PC-9 (cell line): ENCODE measurements around the gene S100A6. TPM values are rescaled to one million over a fixed set of nuclear protein-coding genes. Genes with fewer than 3 reads are reported as not detected.

Source experiments
- BruUV-seq: library from RNA; stranded (reverse); fragments of 400-500 nt; replicated peaks from 2 replicates; lab custom pipeline; 2021; lab: Mats Ljungman, UMichigan
- CTCF ChIA-PET: fragments of 300-600 bp; sonication (Branson Sonifier 250); formaldehyde crosslinking; loops from one replicate; lab custom pipeline; 2022; ENCODE audit warnings: antibody characterized with exemption; lab: Charles Lee
- POLR2A ChIA-PET: fragments of 300-600 bp; sonication (Branson Sonifier 250); formaldehyde crosslinking; loops from one replicate; lab custom pipeline; 2022; ENCODE audit warnings: antibody characterized with exemption; ENCODE audit not compliant: unreplicated experiment; lab: Charles Lee
- DNase-seq, 2 experiments: peaks; one replicate each; pipeline versions ENCODE4 v3.0.0 to v3.0.0-alpha.2; 2015 to 2022; ENCODE audit warnings: mixed read lengths in 1 of 2
- H2AFZ ChIP-seq: fragments of 200-600 bp; sonication (generic); 2 replicates; pipeline ENCODE4 v1.8.1; 2017; ENCODE audit warnings: antibody characterized with exemption
- H3F3A ChIP-seq: fragments of 200-600 bp; sonication (generic); 2 replicates; pipeline ENCODE4 v1.8.1; 2017; ENCODE audit warnings: antibody characterized with exemption, mild to moderate bottlenecking, low read depth; ENCODE audit not compliant: insufficient read depth
- H3K27ac ChIP-seq: fragments of 200-600 bp; sonication (generic); 2 replicates; pipeline ENCODE4 v1.6.1; 2016; ENCODE audit warnings: mixed run types
- H3K27me3 ChIP-seq: fragments of 200-600 bp; sonication (generic); 2 replicates; pipeline ENCODE4 v1.6.1; 2016; ENCODE audit warnings: low read depth, mixed run types; ENCODE audit not compliant: insufficient read depth
- H3K36me3 ChIP-seq: fragments of 200-600 bp; sonication (generic); 2 replicates; pipeline ENCODE4 v1.6.1; 2016; ENCODE audit warnings: low read depth, mixed run types
- H3K4me1 ChIP-seq: fragments of 200-600 bp; sonication (generic); replicated peaks from 2 replicates; pipeline ENCODE4 v1.6.1; 2016; ENCODE audit warnings: mixed run types; ENCODE audit not compliant: insufficient read depth
- H3K4me2 ChIP-seq: fragments of 200-600 bp; sonication (generic); 2 replicates; pipeline ENCODE4 v1.6.1; 2017; ENCODE audit warnings: mixed run types
- H3K4me3 ChIP-seq: fragments of 200-600 bp; sonication (generic); 2 replicates; pipeline ENCODE4 v1.6.1; 2016; ENCODE audit warnings: mixed run types
- H3K79me2 ChIP-seq: fragments of 200-600 bp; sonication (generic); 2 replicates; pipeline ENCODE4 v1.6.1; 2017; ENCODE audit warnings: low read depth, mixed run types
- H3K9me2 ChIP-seq: fragments of 200-600 bp; sonication (generic); 2 replicates; pipeline ENCODE4 v1.8.1; 2017; ENCODE audit warnings: mild to moderate bottlenecking; ENCODE audit not compliant: insufficient read depth
- H3K9me3 ChIP-seq: fragments of 200-600 bp; sonication (generic); 2 replicates; pipeline ENCODE4 v1.8.1; 2016; ENCODE audit warnings: low read depth; ENCODE audit not compliant: insufficient read depth
- H4K20me1 ChIP-seq: fragments of 200-600 bp; sonication (generic); 2 replicates; pipeline ENCODE4 v1.8.1; 2017; ENCODE audit not compliant: insufficient read depth
- CTCF ChIP-seq: fragments of 200-600 bp; sonication (generic); conservative IDR thresholded peaks from 2 replicates; pipeline ENCODE4 v1.6.1; 2017; ENCODE audit warnings: mixed run types, antibody characterized with exemption, mild to moderate bottlenecking, moderate library complexity
- EZH2 ChIP-seq: fragments of 200-600 bp; sonication (generic); IDR thresholded peaks from 2 replicates; pipeline ENCODE4 v1.8.0; 2017; ENCODE audit warnings: antibody characterized with exemption, low read depth
- intact Hi-C: fragments of 100-400 bp; cut with micrococcal nuclease; formaldehyde crosslinking; loops from one replicate; pipeline ENCODE4 v1.10.0; 2022; ENCODE audit not compliant: unreplicated experiment
- total RNA-seq: library from RNA; stranded (reverse); gene quantifications from 2 replicates; pipeline ENCODE4 v1.2.3, GENCODE V29; 2021

The S100A6 gene
- total RNA-seq, 1 experiment from 2014 or later: 994 TPM

GRCh38 chr1:153561466-153561985, 25.7 kb upstream of the S100A6 start:
- CTCF ChIA-PET: no interaction called here
- Histone ChIP-seq H3K79me2 (no peaks in the 10 kb centered on the region), H3K36me3 (no peaks in the 10 kb centered on the region), H2AFZ (no peak overlapping the region), H4K20me1 (no peaks in the 10 kb centered on the region), H3K4me3 (no peak overlapping the region), H3K4me2 (no peak overlapping the region), H3K9me3 (no peaks in the 10 kb centered on the region), H3K27me3 (no peaks in the 10 kb centered on the region), H3K27ac (no peak overlapping the region), H3K4me1 (peaks cover 32% of the 10 kb centered on the region), H3F3A (peaks cover 25% of the 10 kb centered on the region), H3K9me2 (no peaks in the 10 kb centered on the region)
- no peak for DNase-seq
- POLR2A ChIA-PET: no interaction called here
- TF ChIP-seq CTCF: no peak
- TF ChIP-seq EZH2: no peak
- intact Hi-C loops: loop anchor here (10.0 kb wide), 1 partner anchor 403 kb away; the partner anchor contains the start of genes CREB3L4 and SLC39A1
- no TSS peak for BruUV-seq

DNA sequence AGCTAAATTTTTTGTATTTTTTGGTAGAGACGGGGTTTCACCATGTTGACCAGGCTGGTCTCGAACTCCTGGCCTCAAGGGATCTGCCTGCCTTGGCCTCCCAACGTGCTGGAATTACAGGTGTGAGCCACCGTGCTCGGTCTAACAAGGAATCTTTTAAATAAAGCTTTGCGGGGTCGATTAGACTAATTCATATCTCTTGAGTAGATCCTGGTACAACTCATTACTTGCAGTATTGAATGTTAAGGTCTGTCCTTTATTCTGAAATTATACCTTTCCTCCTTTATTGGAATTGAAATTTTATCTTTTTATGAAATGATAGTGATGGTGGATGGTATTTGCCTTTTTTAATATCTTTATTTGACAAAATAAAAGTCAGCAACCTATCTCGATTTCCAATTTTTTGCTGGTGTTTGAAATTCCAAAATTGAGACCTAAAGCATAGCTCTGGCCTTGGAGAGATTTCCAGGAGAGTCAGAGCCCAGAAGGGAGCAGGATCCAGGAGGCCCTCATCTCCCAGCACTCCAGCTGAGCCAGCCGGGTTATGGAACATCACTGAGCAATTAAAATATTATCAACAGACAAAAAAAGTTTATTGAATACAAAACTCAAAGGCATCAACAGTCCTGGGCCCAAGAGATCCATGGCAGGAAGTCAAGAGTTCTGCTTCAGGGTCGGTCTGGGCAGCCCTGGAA, 25.1 kb upstream of the S100A6 start:
- no TSS peak for BruUV-seq
- Histone ChIP-seq H3F3A (peaks cover 23% of the 10 kb centered on the region), H3K27ac (no peak overlapping the region), H3K36me3 (no peaks in the 10 kb centered on the region), H3K27me3 (no peaks in the 10 kb centered on the region), H2AFZ (no peak overlapping the region), H3K79me2 (no peaks in the 10 kb centered on the region), H3K9me3 (no peaks in the 10 kb centered on the region), H3K4me1 (peaks cover 27% of the 10 kb centered on the region), H4K20me1 (no peaks in the 10 kb centered on the region), H3K4me3 (no peak overlapping the region), H3K4me2 (no peak overlapping the region), H3K9me2 (no peaks in the 10 kb centered on the region)
- no peak for DNase-seq
- POLR2A ChIA-PET: interaction anchor here (0.6 kb wide), 1 partner anchor 9 kb away, joined by 4 read pairs; no protein-coding TSS in a partner anchor
- TF ChIP-seq EZH2: no peak
- intact Hi-C loops: loop anchor here (10.0 kb wide), 1 partner anchor 404 kb away; the partner anchor contains the start of genes CREB3L4 and SLC39A1
- CTCF ChIA-PET: interaction anchor here (0.5 kb wide), 1 partner anchor 437 kb away, joined by 4 read pairs; no protein-coding TSS in a partner anchor

- DNase-seq: no peak
- H3K27ac ChIP-seq: no peak overlapping the region
- H3K4me2 ChIP-seq: no peak overlapping the region
- POLR2A ChIA-PET: interaction anchor here (0.6 kb wide), 1 partner anchor 9 kb away, joined by 4 read pairs; no protein-coding TSS in a partner anchor
- TF ChIP-seq EZH2: no peak
- no peak for TF ChIP-seq CTCF
- H2AFZ ChIP-seq: no peak overlapping the region
- H4K20me1 ChIP-seq: no peaks in the 10 kb centered on the region
- no peaks in the 10 kb centered on the region for H3K9me2 ChIP-seq
- H3K36me3 ChIP-seq: no peaks in the 10 kb centered on the region
- intact Hi-C loops: loop anchor here (10.0 kb wide), 1 partner anchor 405 kb away; the partner anchor contains the start of genes CREB3L4 and SLC39A1
- H3K9me3 ChIP-seq: no peaks in the 10 kb centered on the region
- H3F3A ChIP-seq: peaks cover 17% of the 10 kb centered on the region
- H3K4me1 ChIP-seq: peaks cover 20% of the 10 kb centered on the region
- CTCF ChIA-PET: interaction anchor here (0.5 kb wide), 1 partner anchor 437 kb away, joined by 4 read pairs; no protein-coding TSS in a partner anchor
- no peak overlapping the region for H3K4me3 ChIP-seq
- no TSS peak for BruUV-seq
- H3K27me3 ChIP-seq: no peaks in the 10 kb centered on the region
- no peaks in the 10 kb centered on the region for H3K79me2 ChIP-seq
Measured at GRCh38 chr1:153560241-153560640, 24.4 kb upstream of the S100A6 start.
